Memory B cell (primary cell): Measurements from ENCODE around the gene CAV3.

Source experiments
- ATAC-seq: fragments of 150-1000 bp; cut with Tn5 transposase; 2 replicates; pipeline ENCODE4 v1.10.0; 2021; ENCODE audit warnings: low read depth, mild to moderate bottlenecking, moderate library complexity
- DNase-seq, 2 donors: peaks; one replicate each; pipeline ENCODE4 v3.0.0; 2022; ENCODE audit warnings: low spot score in 2 of 2
- H3K27ac Mint-ChIP-seq: one replicate; pipeline ENCODE4 v1.8.0; 2022; ENCODE audit warnings: mild to moderate bottlenecking, moderate library complexity, mixed read lengths
- H3K27me3 Mint-ChIP-seq: one replicate; pipeline ENCODE4 v1.8.0; 2022; ENCODE audit warnings: mixed read lengths
- H3K36me3 Mint-ChIP-seq: one replicate; pipeline ENCODE4 v1.8.0; 2022; ENCODE audit warnings: mild to moderate bottlenecking, mixed read lengths
- H3K4me1 Mint-ChIP-seq: one replicate; pipeline ENCODE4 v1.8.0; 2022; ENCODE audit warnings: mixed read lengths
- H3K4me3 Mint-ChIP-seq: one replicate; pipeline ENCODE4 v1.8.0; 2022; ENCODE audit warnings: mild to moderate bottlenecking, moderate library complexity, mixed read lengths
- H3K9me3 Mint-ChIP-seq: one replicate; pipeline ENCODE4 v1.8.0; 2022; ENCODE audit warnings: mixed read lengths

The CAV3 gene

GRCh38 chr3:8761866-8762265 is 28.3 kb downstream of the CAV3 start:
- Mint-ChIP-seq H3K4me1 (no peaks in the 10 kb centered on the region), H3K27ac (no peak overlapping the region), H3K27me3 (peaks cover 6% of the 10 kb centered on the region), H3K9me3 (no peaks in the 10 kb centered on the region), H3K4me3 (no peak overlapping the region), H3K36me3 (no peaks in the 10 kb centered on the region)
- no peak for DNase-seq
- ATAC-seq: no peak

DNA sequence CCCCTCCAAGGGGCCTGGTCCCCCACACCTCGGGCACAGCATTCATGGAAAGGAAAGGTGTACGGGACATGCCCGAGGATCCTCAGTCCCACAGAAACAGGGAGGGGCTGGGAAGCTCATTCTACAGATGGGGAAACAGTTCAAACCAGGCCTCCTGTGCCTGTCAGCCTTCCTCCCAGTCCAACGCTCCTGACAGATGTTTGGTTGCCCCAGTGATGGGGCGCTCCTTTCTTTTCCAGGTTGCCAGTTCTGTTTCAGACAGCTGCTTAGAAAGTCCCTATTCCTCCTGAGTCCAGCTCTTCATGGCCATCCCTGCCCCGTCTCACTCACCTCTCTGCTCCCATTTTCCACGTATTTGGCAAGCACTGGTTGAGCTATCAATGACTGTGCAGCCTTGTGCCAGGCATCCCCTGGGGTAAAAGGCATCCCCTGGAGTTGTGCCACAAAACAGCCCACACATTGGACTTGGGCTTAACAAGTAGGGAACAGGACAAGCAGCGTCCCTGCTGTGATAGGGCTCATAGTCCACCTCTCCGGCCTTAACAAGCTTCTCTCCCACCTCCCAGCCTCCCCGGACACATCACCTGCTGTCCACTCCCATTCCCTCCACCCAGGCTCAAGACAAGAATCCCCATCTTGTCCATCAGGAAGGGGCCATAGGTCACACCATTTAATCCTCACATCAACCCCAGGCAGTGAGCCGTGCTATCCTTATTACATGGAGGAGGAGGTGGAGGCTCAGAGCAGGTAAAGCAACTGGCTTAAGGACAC is 29.2 kb downstream of the CAV3 start:
- Mint-ChIP-seq H3K4me1 (no peaks in the 10 kb centered on the region), H3K27ac (no peak overlapping the region), H3K9me3 (no peaks in the 10 kb centered on the region), H3K27me3 (peaks cover 8% of the 10 kb centered on the region), H3K4me3 (no peak overlapping the region), H3K36me3 (no peaks in the 10 kb centered on the region)
- ATAC-seq (no peak), DNase-seq (no peak)

GRCh38 chr3:8764528-8764927 is 30.9 kb downstream of the CAV3 start:
- H3K4me1 Mint-ChIP-seq: peaks cover 8% of the 10 kb centered on the region
- no peak overlapping the region for H3K27ac Mint-ChIP-seq
- H3K9me3 Mint-ChIP-seq: no peaks in the 10 kb centered on the region
- ATAC-seq (no peak), DNase-seq (no peak)
- H3K27me3 Mint-ChIP-seq: peaks cover 6% of the 10 kb centered on the region
- H3K36me3 Mint-ChIP-seq: no peaks in the 10 kb centered on the region
- no peak overlapping the region for H3K4me3 Mint-ChIP-seq

- Mint-ChIP-seq H3K9me3 (no peaks in the 10 kb centered on the region), H3K27ac (no peak overlapping the region), H3K27me3 (peaks cover 8% of the 10 kb centered on the region), H3K4me3 (no peak overlapping the region), H3K36me3 (no peaks in the 10 kb centered on the region), H3K4me1 (peaks cover 10% of the 10 kb centered on the region)
- ATAC-seq (no peak), DNase-seq (no peak)
These were observed 31.9 kb downstream of the CAV3 start for GRCh38 chr3:8765528-8765927.

- H3K27ac Mint-ChIP-seq: no peak overlapping the region
These were observed 32.5 kb downstream of the CAV3 start for GRCh38 chr3:8766148-8766547.

GRCh38 chr3:8767256-8767666 is 33.7 kb downstream of the CAV3 start:
- Mint-ChIP-seq H3K27me3 (peaks cover 11% of the 10 kb centered on the region), H3K4me1 (peaks cover 10% of the 10 kb centered on the region), H3K27ac (no peak overlapping the region), H3K4me3 (peak overlapping the region; percentile 51), H3K36me3 (no peaks in the 10 kb centered on the region), H3K9me3 (no peaks in the 10 kb centered on the region)
- ATAC-seq: no peak
- DNase-seq: no peak

More at GRCh38 chr3:8766148-8766547, 32.5 kb downstream of the CAV3 start:
- Mint-ChIP-seq H3K4me1 (peaks cover 10% of the 10 kb centered on the region), H3K36me3 (no peaks in the 10 kb centered on the region), H3K9me3 (no peaks in the 10 kb centered on the region), H3K27me3 (peaks cover 7% of the 10 kb centered on the region), H3K4me3 (no peak overlapping the region)
- DNase-seq (no peak), ATAC-seq (no peak)

- peak overlapping the region; percentile 53 for H3K4me3 Mint-ChIP-seq
- DNase-seq: no peak
- H3K27me3 Mint-ChIP-seq: peaks cover 11% of the 10 kb centered on the region
- H3K36me3 Mint-ChIP-seq: no peaks in the 10 kb centered on the region
- H3K4me1 Mint-ChIP-seq: peaks cover 10% of the 10 kb centered on the region
- H3K27ac Mint-ChIP-seq: no peak overlapping the region
- peak; percentile 47 for ATAC-seq
- no peaks in the 10 kb centered on the region for H3K9me3 Mint-ChIP-seq
These were observed 34.2 kb downstream of the CAV3 start for GRCh38 chr3:8767667-8768363.

- H3K27ac Mint-ChIP-seq: peak overlapping the region; percentile 26
These were observed 34.9 kb downstream of the CAV3 start for GRCh38 chr3:8768364-8769087.

DNA sequence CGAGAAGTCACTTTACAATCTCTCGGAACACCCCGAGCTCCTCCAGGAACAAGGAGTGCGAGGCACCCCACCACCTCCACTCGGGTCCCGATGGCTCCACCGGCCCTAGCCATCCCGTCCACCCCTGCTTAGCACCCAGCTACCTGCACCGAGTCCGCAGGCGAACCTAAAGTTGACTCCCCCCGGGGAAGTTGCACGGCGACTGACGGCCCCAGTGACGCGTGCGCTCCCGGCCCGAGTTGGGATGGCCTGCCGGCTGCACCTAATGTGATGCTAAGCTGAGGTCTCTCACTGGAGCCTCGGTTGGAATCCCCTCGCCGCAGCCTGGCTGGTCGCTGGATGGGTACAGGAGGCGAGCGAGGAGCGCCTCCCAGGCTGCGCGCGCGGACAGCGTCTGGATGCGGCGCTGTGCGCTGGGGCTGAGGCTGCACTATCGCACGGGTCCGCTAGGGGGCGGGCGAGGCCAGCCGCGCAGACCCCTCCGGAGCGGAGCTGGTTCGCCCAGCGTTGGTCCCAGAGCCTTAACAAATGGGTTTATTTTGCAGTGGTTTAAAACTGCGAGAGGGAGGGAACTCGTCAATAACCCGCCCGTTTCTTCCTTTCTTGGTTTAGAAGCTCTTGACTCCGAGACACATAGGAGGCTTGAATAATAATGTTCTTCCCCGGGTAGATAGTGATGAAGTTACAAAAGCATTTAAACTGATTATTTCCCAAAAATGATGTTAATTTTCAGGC is 35.7 kb downstream of the CAV3 start, which contains the start of gene OXTR:
Gene OXTR (minus strand): TSS at position 526 of the 735 bp plus-strand sequence. CDS start 1,426 bp downstream, outside the sequence.
- peaks cover 12% of the 10 kb centered on the region for H3K27me3 Mint-ChIP-seq
- peak; percentile 72 for ATAC-seq
- H3K27ac Mint-ChIP-seq: peak within 1 kb of the TSS; percentile 26

More at GRCh38 chr3:8768364-8769087, 34.9 kb downstream of the CAV3 start:
- ATAC-seq: peak; percentile 35
- no peaks in the 10 kb centered on the region for H3K36me3 Mint-ChIP-seq
- H3K4me1 Mint-ChIP-seq: peaks cover 10% of the 10 kb centered on the region
- H3K9me3 Mint-ChIP-seq: peaks cover 3% of the 10 kb centered on the region
- DNase-seq: no peak
- peak overlapping the region; percentile 70 for H3K4me3 Mint-ChIP-seq
- H3K27me3 Mint-ChIP-seq: peaks cover 11% of the 10 kb centered on the region

GRCh38 chr3:8773941-8774542 is 40.4 kb downstream of the CAV3 start:
- DNase-seq (peak in 1 of 2 donors; percentile 5), ATAC-seq (no peak)
- Mint-ChIP-seq H3K36me3 (no peaks in the 10 kb centered on the region), H3K4me1 (peaks cover 10% of the 10 kb centered on the region), H3K27me3 (peaks cover 24% of the 10 kb centered on the region), H3K27ac (no peak overlapping the region), H3K4me3 (no peak overlapping the region), H3K9me3 (peaks cover 3% of the 10 kb centered on the region)

More for the DNA sequence above, 35.7 kb downstream of the CAV3 start, which contains the start of gene OXTR:
- DNase-seq: peak; percentile 43 to 56
- Mint-ChIP-seq H3K4me3 (peak within 1 kb of the TSS; percentile 70), H3K36me3 (no peaks in the 10 kb centered on the region), H3K4me1 (peaks cover 10% of the 10 kb centered on the region), H3K9me3 (peaks cover 3% of the 10 kb centered on the region)

DNA sequence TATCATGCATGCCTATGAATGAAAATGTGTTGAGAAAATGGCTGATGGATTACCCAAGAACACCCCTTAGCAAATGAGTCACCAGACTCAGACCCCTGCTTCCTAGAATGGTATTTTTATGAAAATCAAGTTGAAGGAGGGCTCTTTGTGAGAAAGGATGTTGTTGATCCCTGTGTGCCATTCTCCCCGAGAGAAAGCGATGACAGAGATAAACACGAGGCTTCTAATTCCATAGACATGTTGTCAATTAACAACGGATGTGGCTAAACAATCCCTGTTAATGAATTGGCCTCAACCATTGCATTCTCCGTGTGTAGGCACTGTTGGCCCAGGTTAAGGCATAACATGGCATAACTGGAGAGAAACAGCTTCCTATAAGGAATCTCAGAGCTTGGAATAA is 41.6 kb downstream of the CAV3 start:
- Mint-ChIP-seq H3K4me3 (no peak overlapping the region), H3K9me3 (peaks cover 3% of the 10 kb centered on the region), H3K27ac (no peak overlapping the region), H3K4me1 (peaks cover 4% of the 10 kb centered on the region), H3K36me3 (no peaks in the 10 kb centered on the region), H3K27me3 (peaks cover 21% of the 10 kb centered on the region)
- DNase-seq (no peak), ATAC-seq (no peak)

DNA sequence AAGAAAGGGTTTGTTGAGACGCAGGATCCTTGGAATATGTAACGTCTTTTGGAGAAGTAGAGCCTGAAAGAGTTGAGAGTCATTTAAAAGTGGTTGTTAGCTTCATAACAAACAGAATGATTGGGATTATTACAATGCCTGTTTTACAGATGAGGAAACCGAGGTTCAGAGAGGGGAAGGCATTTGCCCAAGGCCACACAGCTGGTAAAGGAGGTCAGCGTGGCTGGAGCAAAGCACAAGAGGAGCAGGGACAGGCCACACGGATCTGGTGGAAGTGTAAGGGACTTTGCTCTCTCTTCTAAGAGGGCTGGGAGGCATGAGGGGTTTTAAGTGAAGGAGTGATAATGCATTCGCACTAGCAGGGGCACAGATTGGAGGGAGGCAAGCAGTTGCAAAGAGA is 42.0 kb downstream of the CAV3 start:
- Mint-ChIP-seq H3K27me3 (peaks cover 21% of the 10 kb centered on the region), H3K4me1 (peaks cover 4% of the 10 kb centered on the region), H3K4me3 (no peak overlapping the region), H3K27ac (no peak overlapping the region), H3K9me3 (peaks cover 3% of the 10 kb centered on the region), H3K36me3 (no peaks in the 10 kb centered on the region)
- DNase-seq (no peak), ATAC-seq (no peak)

- H3K36me3 Mint-ChIP-seq: no peaks in the 10 kb centered on the region
- no peak overlapping the region for H3K4me3 Mint-ChIP-seq
- peaks cover 4% of the 10 kb centered on the region for H3K4me1 Mint-ChIP-seq
- DNase-seq: no peak
- H3K27me3 Mint-ChIP-seq: peaks cover 21% of the 10 kb centered on the region
- H3K27ac Mint-ChIP-seq: no peak overlapping the region
- no peak for ATAC-seq
- peaks cover 3% of the 10 kb centered on the region for H3K9me3 Mint-ChIP-seq
These were observed 42.8 kb downstream of the CAV3 start for GRCh38 chr3:8776406-8776805.
